HEK293T (cell line): ENCODE data around the gene E2F3.

Experiments
- CTCF ChIA-PET: fragments of 350-600 bp; formaldehyde crosslinking; extraction: SDS; loops from one replicate; lab custom pipeline; 2021; ENCODE audit warnings: antibody characterized with exemption, inconsistent platforms; lab: Yijun Ruan, JAX
- POLR2A ChIA-PET: fragments of 350-600 bp; formaldehyde crosslinking; extraction: SDS; loops from one replicate; lab custom pipeline; 2020; ENCODE audit warnings: antibody characterized with exemption, inconsistent platforms; lab: Yijun Ruan, JAX
- DNase-seq: peaks from one replicate; pipeline ENCODE4 v3.0.0; 2012; ENCODE audit warnings: mixed read lengths; ENCODE audit errors: extremely low spot score
- ARNT ChIP-seq: fragments of 450-650 bp; IDR thresholded peaks from 2 replicates; pipeline ENCODE4 v1.6.1; 2017; ENCODE audit warnings: mild to moderate bottlenecking
- BHLHE40 ChIP-seq: fragments of 450-650 bp; IDR thresholded peaks from 2 replicates; pipeline ENCODE4 v1.6.1; 2016; ENCODE audit warnings: mild to moderate bottlenecking, moderate library complexity, borderline replicate concordance
- CTBP1 ChIP-seq: fragments of 450-650 bp; IDR thresholded peaks from 2 replicates; pipeline ENCODE4 v1.6.1; 2016; ENCODE audit warnings: borderline replicate concordance
- ELF4 ChIP-seq: fragments of 450-650 bp; IDR thresholded peaks from 2 replicates; pipeline ENCODE4 v1.6.1; 2017; ENCODE audit warnings: antibody characterized with exemption
- FOXA1 ChIP-seq: fragments of 450-650 bp; IDR thresholded peaks from 2 replicates; pipeline ENCODE4 v1.6.1; 2016; ENCODE audit warnings: mild to moderate bottlenecking
- FOXK2 ChIP-seq: fragments of 450-650 bp; IDR thresholded peaks from 2 replicates; pipeline ENCODE4 v1.6.1; 2016; ENCODE audit warnings: mild to moderate bottlenecking
- FOXM1 ChIP-seq: fragments of 450-650 bp; IDR thresholded peaks from 2 replicates; pipeline ENCODE4 v1.6.1; 2017; ENCODE audit warnings: mild to moderate bottlenecking, borderline replicate concordance
- HDGF ChIP-seq: fragments of 450-650 bp; IDR thresholded peaks from 2 replicates; pipeline ENCODE4 v1.6.1; 2017; ENCODE audit warnings: antibody characterized with exemption, borderline replicate concordance
- L3MBTL2 ChIP-seq: fragments of 450-650 bp; conservative IDR thresholded peaks from 2 replicates; pipeline ENCODE4 v1.6.1; 2016; ENCODE audit warnings: mild to moderate bottlenecking
- LEF1 ChIP-seq: fragments of 450-650 bp; IDR thresholded peaks from 2 replicates; pipeline ENCODE4 v1.6.1; 2017; ENCODE audit warnings: mild to moderate bottlenecking, borderline replicate concordance
- NFRKB ChIP-seq: fragments of 450-650 bp; IDR thresholded peaks from 2 replicates; pipeline ENCODE4 v1.6.1; 2016; ENCODE audit warnings: mild to moderate bottlenecking, moderate library complexity
- PKNOX1 ChIP-seq: fragments of 450-650 bp; IDR thresholded peaks from 2 replicates; pipeline ENCODE4 v1.6.1; 2016
- SP1 ChIP-seq: fragments of 450-650 bp; IDR thresholded peaks from 2 replicates; pipeline ENCODE4 v1.6.1; 2017
- SUZ12 ChIP-seq: fragments of 450-650 bp; IDR thresholded peaks from 2 replicates; pipeline ENCODE4 v1.6.1; 2016; ENCODE audit warnings: mild to moderate bottlenecking
- TARDBP ChIP-seq: fragments of 450-650 bp; IDR thresholded peaks from 2 replicates; pipeline ENCODE4 v1.6.1; 2016
- ZNF384 ChIP-seq: fragments of 450-650 bp; IDR thresholded peaks from 2 replicates; pipeline ENCODE4 v1.6.1; 2016

Gene E2F3

GRCh38 chr6:20440296-20440695 is 38.6 kb downstream of the E2F3 start:
- no peak for DNase-seq
- TF ChIP-seq BHLHE40 (no peak), TARDBP (no peak), ELF4 (no peak), NFRKB (no peak), ZNF384 (no peak), FOXA1 (no peak), FOXK2 (no peak), SUZ12 (no peak), LEF1 (no peak), SP1 (no peak), HDGF (no peak), ARNT (no peak), CTBP1 (no peak), PKNOX1 (no peak), L3MBTL2 (no peak), FOXM1 (no peak)
- ChIA-PET POLR2A (no interaction called here), CTCF (no interaction called here)

DNA sequence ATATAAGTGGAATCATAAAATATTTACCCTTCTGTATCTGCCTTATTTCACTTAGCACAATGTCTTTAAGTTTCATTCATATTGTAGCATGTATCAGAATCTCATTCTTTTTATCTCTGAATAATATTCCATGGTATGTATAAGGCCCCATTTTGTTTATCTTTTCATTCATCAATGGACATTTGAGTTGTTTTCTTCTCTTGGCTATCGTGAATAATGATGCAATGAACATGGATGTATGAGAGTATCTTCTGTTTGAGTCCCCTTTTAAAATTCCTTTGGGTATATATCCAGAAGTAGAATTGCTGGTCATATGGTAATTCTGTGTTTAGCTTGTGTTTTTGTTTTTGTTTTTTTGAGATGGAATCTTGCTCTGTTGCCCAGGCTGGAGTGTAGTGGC is 39.6 kb downstream of the E2F3 start:
- POLR2A ChIA-PET: no interaction called here
- TF ChIP-seq SUZ12 (no peak), L3MBTL2 (no peak), FOXM1 (no peak), ARNT (no peak), PKNOX1 (no peak), HDGF (no peak), LEF1 (no peak), NFRKB (no peak), BHLHE40 (no peak), ELF4 (no peak), TARDBP (no peak), FOXA1 (no peak), ZNF384 (no peak), FOXK2 (no peak), CTBP1 (no peak), SP1 (no peak)
- CTCF ChIA-PET: no interaction called here
- DNase-seq: no peak

DNA sequence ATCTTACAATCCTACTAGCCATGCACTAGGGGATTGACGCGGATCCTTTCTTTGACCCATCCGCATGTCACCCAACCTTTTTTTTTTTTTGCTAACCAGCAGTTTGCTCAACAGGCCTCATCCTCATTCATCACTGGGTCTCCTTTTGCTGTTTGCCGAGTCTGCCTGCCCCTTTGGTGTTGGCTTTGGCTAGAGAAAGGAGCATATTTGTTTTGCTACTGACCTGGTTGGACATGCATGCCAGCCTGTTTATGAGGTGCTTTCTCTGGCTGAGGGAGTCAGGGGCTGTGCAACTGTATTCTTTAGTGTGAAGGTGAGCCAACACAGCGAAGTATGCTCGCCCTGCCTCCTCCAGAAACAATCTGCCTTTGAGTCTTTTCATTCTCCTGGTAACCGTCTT is 40.2 kb downstream of the E2F3 start:
- ChIA-PET CTCF (no interaction called here), POLR2A (no interaction called here)
- DNase-seq: no peak
- TF ChIP-seq FOXM1: no peak
- no peak for TF ChIP-seq NFRKB
- no peak for TF ChIP-seq TARDBP
- TF ChIP-seq ZNF384: no peak
- TF ChIP-seq CTBP1: no peak
- TF ChIP-seq PKNOX1: no peak
- TF ChIP-seq HDGF: no peak
- TF ChIP-seq BHLHE40: no peak

GRCh38 chr6:20444786-20445271 is 43.1 kb downstream of the E2F3 start:
- CTCF ChIA-PET: no interaction called here

GRCh38 chr6:20447157-20447556 is 45.5 kb downstream of the E2F3 start:
- no peak for TF ChIP-seq FOXA1
- TF ChIP-seq NFRKB: no peak
- no peak for TF ChIP-seq SUZ12
- TF ChIP-seq FOXK2: no peak
- POLR2A ChIA-PET: interaction anchor here (0.6 kb wide), 1 partner anchor 870 kb away, joined by 3 read pairs; no protein-coding TSS in a partner anchor
- DNase-seq: no peak
- CTCF ChIA-PET: no interaction called here

More at GRCh38 chr6:20444786-20445271, 43.1 kb downstream of the E2F3 start:
- DNase-seq: no peak
- POLR2A ChIA-PET: no interaction called here
- TF ChIP-seq TARDBP (no peak), FOXK2 (no peak), HDGF (no peak), BHLHE40 (no peak), ELF4 (no peak), L3MBTL2 (no peak), ZNF384 (no peak), SUZ12 (no peak), PKNOX1 (no peak), CTBP1 (no peak), SP1 (no peak)

- TF ChIP-seq ARNT (no peak), BHLHE40 (no peak), FOXK2 (no peak)
- ChIA-PET CTCF (no interaction called here), POLR2A (interaction anchor here (0.6 kb wide), 1 partner anchor 870 kb away, joined by 3 read pairs; no protein-coding TSS in a partner anchor)
- DNase-seq: no peak
These were observed 46.0 kb downstream of the E2F3 start for GRCh38 chr6:20447581-20448132.
